Fibroblast of peridontal ligament (primary cell): ENCODE measurements around the gene MANBA.

Experiments used
- DNase-seq: peaks from one replicate; pipeline ENCODE4 v3.0.0-alpha.2; 2010; ENCODE audit errors: extremely low read depth

MANBA gene

GRCh38 chr4:102678107-102678506 is 82.7 kb downstream of the MANBA start:
- no peak for DNase-seq

- no peak for DNase-seq
Measured at GRCh38 chr4:102675141-102675540, 85.6 kb downstream of the MANBA start.

- DNase-seq, result no peak
Measured at GRCh38 chr4:102667001-102667400, 93.8 kb downstream of the MANBA start.

- DNase-seq, result no peak
Measured at GRCh38 chr4:102665527-102665926, 95.2 kb downstream of the MANBA start.

- DNase-seq, result no peak
Measured at GRCh38 chr4:102663073-102663472, 97.7 kb downstream of the MANBA start.

GRCh38 chr4:102657206-102657605 is 103.6 kb downstream of the MANBA start:
- no peak for DNase-seq

GRCh38 chr4:102647117-102647516 is 113.7 kb downstream of the MANBA start:
- no peak for DNase-seq

- peak; percentile 58 for DNase-seq
Measured at GRCh38 chr4:102642631-102643298, 118.0 kb downstream of the MANBA start.

- no peak for DNase-seq
Measured at GRCh38 chr4:102641793-102642192, 119.0 kb downstream of the MANBA start.

GRCh38 chr4:102640669-102641068 is 120.1 kb downstream of the MANBA start:
- DNase-seq, result no peak

- no peak for DNase-seq
Measured at GRCh38 chr4:102639598-102639997, 121.2 kb downstream of the MANBA start.

- no peak for DNase-seq
Measured at GRCh38 chr4:102638621-102639020, 122.1 kb downstream of the MANBA start.

GRCh38 chr4:102637391-102637790 is 123.4 kb downstream of the MANBA start:
- DNase-seq, result no peak

GRCh38 chr4:102633100-102633499 is 127.7 kb downstream of the MANBA start:
- DNase-seq, result no peak

GRCh38 chr4:102632241-102633065 is 128.3 kb downstream of the MANBA start:
- no peak for DNase-seq

GRCh38 chr4:102631616-102632015 is 129.2 kb downstream of the MANBA start:
- no peak for DNase-seq

GRCh38 chr4:102629673-102630072 is 131.1 kb downstream of the MANBA start:
- no peak for DNase-seq

GRCh38 chr4:102627831-102628523 is 132.8 kb downstream of the MANBA start:
- peak; percentile 8 for DNase-seq

GRCh38 chr4:102625232-102625930 is 135.4 kb downstream of the MANBA start:
- DNase-seq, result peak; percentile 54

- DNase-seq, result no peak
Measured at GRCh38 chr4:102624505-102624904, 136.3 kb downstream of the MANBA start.

GRCh38 chr4:102623622-102624021 is 137.1 kb downstream of the MANBA start:
- peak; percentile 11 for DNase-seq
